ENCODE measurements around the gene C16orf74.

GRCh38 chr16:85783441-85783840, 32.5 kb upstream of the C16orf74 start:
- TF ChIP-seq EZH2 (IDR thresholded peaks at IDR 0.05) (no peak), POLR2AphosphoS5 (IDR thresholded peaks at IDR 0.05; ENCODE audit: borderline replicate concordance, low read depth, low read length) (no peak), FOXP2 (optimal IDR thresholded peaks at IDR 0.05; ENCODE audit: control extremely low read depth, extremely low read length, insufficient read depth) (no peak)

All from SK-N-MC (cell line).